IPS DF 6.9 (cell line): ENCODE results near the gene MMS19.
A peak's percentile ranks its signal among the peaks of the same experiment; 100 is the strongest.
"Not testable (repeated sequence)": the region's sequence is repeated elsewhere in the genome, so short reads cannot be mapped to it uniquely, and the experiment has no call there.

ENCODE experiments used
- DNase-seq: peaks from one replicate; pipeline ENCODE4 v3.0.0-alpha.2; 2013; ENCODE audit warnings: low read depth, low spot score
- H3K27ac ChIP-seq: one replicate; pipeline ENCODE4 v1.5.1; 2013; ENCODE audit warnings: low read length, control low read depth
- H3K27me3 ChIP-seq: 2 replicates; pipeline ENCODE4 v1.6.1; 2013; ENCODE audit warnings: mild to moderate bottlenecking, low read length; ENCODE audit not compliant: control insufficient read depth, insufficient read depth
- H3K36me3 ChIP-seq: 2 replicates; pipeline ENCODE4 v1.6.1; 2013; ENCODE audit warnings: low read length; ENCODE audit not compliant: control insufficient read depth, insufficient read depth
- H3K4me1 ChIP-seq: 2 replicates; pipeline ENCODE4 v1.6.1; 2013; ENCODE audit warnings: low read length; ENCODE audit not compliant: control insufficient read depth, insufficient read depth
- H3K4me3 ChIP-seq: 2 replicates; pipeline ENCODE4 v1.5.1; 2013; ENCODE audit warnings: mild to moderate bottlenecking, low read length
- H3K9me3 ChIP-seq: 2 replicates; pipeline ENCODE4 v1.6.1; 2013; ENCODE audit warnings: low read length, inconsistent platforms; ENCODE audit not compliant: control insufficient read depth, insufficient read depth
- WGBS: extraction: QIAGEN DNeasy Blood & Tissue Kit; methylation state at CpG from one replicate; pipeline ENCODE4 v1.1.7; 2013; ENCODE audit warnings: mixed read lengths, missing lambda C conversion rate; ENCODE audit not compliant: insufficient read length, insufficient coverage; 5-methylcytosine and 5-hydroxymethylcytosine counted together

The MMS19 gene

GRCh38 chr10:97483921-97484320 is 14.3 kb downstream of the MMS19 start:
- WGBS: no CpG with 5 or more reads among the region's 1 CpG
- Histone ChIP-seq H3K4me1 (peaks cover 1% of the 10 kb centered on the region; the same call in 1 of the 2 replicates), H3K9me3 (no peaks in the 10 kb centered on the region), H3K27ac (no peak overlapping the region), H3K27me3 (no peaks in the 10 kb centered on the region), H3K36me3 (no peaks in the 10 kb centered on the region), H3K4me3 (no peak overlapping the region)
- DNase-seq: no peak

GRCh38 chr10:97483506-97483905 is 14.7 kb downstream of the MMS19 start:
- H3K4me1 ChIP-seq: peaks cover 1% of the 10 kb centered on the region; the same call in 1 of the 2 replicates
- no peak overlapping the region for H3K4me3 ChIP-seq
- no peak overlapping the region for H3K27ac ChIP-seq
- DNase-seq: no peak
- no peaks in the 10 kb centered on the region for H3K27me3 ChIP-seq
- H3K9me3 ChIP-seq: no peaks in the 10 kb centered on the region
- no peaks in the 10 kb centered on the region for H3K36me3 ChIP-seq
- WGBS: no CpG with 5 or more reads among the region's 3 CpGs

- H3K27ac ChIP-seq: no peak overlapping the region
- WGBS: no CpG with 5 or more reads among the region's 1 CpG
- peaks cover 1% of the 10 kb centered on the region; the same call in 1 of the 2 replicates for H3K4me1 ChIP-seq
- H3K4me3 ChIP-seq: no peak overlapping the region
- no peaks in the 10 kb centered on the region for H3K9me3 ChIP-seq
- peaks cover 8% of the 10 kb centered on the region; the same call in 1 of the 2 replicates for H3K36me3 ChIP-seq
- DNase-seq: no peak
- H3K27me3 ChIP-seq: no peaks in the 10 kb centered on the region
These were observed 15.8 kb downstream of the MMS19 start for GRCh38 chr10:97482381-97482780.

GRCh38 chr10:97481071-97481470 is 17.2 kb downstream of the MMS19 start:
- H3K4me1 ChIP-seq: peaks cover 1% of the 10 kb centered on the region; the same call in 1 of the 2 replicates
- no peak overlapping the region for H3K27ac ChIP-seq
- no peak overlapping the region for H3K4me3 ChIP-seq
- no CpG with 5 or more reads among the region's 4 CpGs for WGBS
- no peaks in the 10 kb centered on the region for H3K9me3 ChIP-seq
- peaks cover 11% of the 10 kb centered on the region; the same call in 1 of the 2 replicates for H3K36me3 ChIP-seq
- H3K27me3 ChIP-seq: no peaks in the 10 kb centered on the region
- no peak for DNase-seq

GRCh38 chr10:97479939-97480338 is 18.3 kb downstream of the MMS19 start:
- H3K36me3 ChIP-seq: peaks cover 11% of the 10 kb centered on the region; the same call in 1 of the 2 replicates
- H3K27ac ChIP-seq: no peak overlapping the region
- peak; percentile 90 for DNase-seq
- H3K27me3 ChIP-seq: no peaks in the 10 kb centered on the region
- peaks cover 1% of the 10 kb centered on the region; the same call in 1 of the 2 replicates for H3K4me1 ChIP-seq
- WGBS: no CpG with 5 or more reads among the region's 9 CpGs
- no peak overlapping the region for H3K4me3 ChIP-seq
- H3K9me3 ChIP-seq: no peaks in the 10 kb centered on the region

- not testable (repeated sequence) for H3K4me1 ChIP-seq, H3K4me3 ChIP-seq, DNase-seq, H3K9me3 ChIP-seq, H3K27me3 ChIP-seq, H3K27ac ChIP-seq
- H3K36me3 ChIP-seq: peaks cover 11% of the 10 kb centered on the region; the same call in 1 of the 2 replicates
- no CpG with 5 or more reads among the region's 4 CpGs for WGBS
These were observed 18.8 kb downstream of the MMS19 start for GRCh38 chr10:97479410-97479809.

GRCh38 chr10:97475936-97476594 is 22.2 kb downstream of the MMS19 start:
- no CpG with 5 or more reads among the region's 2 CpGs for WGBS
- peaks cover 15% of the 10 kb centered on the region; the same call in 1 of the 2 replicates for H3K36me3 ChIP-seq
- no peak for DNase-seq
- H3K4me1 ChIP-seq: peaks cover 1% of the 10 kb centered on the region; the same call in 1 of the 2 replicates
- no peaks in the 10 kb centered on the region for H3K27me3 ChIP-seq
- no peaks in the 10 kb centered on the region for H3K9me3 ChIP-seq
- H3K4me3 ChIP-seq: no peak overlapping the region
- no peak overlapping the region for H3K27ac ChIP-seq

- H3K9me3 ChIP-seq: no peaks in the 10 kb centered on the region
- H3K27ac ChIP-seq: no peak overlapping the region
- no CpG with 5 or more reads among the region's 4 CpGs for WGBS
- no peaks in the 10 kb centered on the region for H3K27me3 ChIP-seq
- H3K4me3 ChIP-seq: no peak overlapping the region
- DNase-seq: no peak
- peaks cover 23% of the 10 kb centered on the region; the same call in 1 of the 2 replicates for H3K36me3 ChIP-seq
- H3K4me1 ChIP-seq: peaks cover 1% of the 10 kb centered on the region; the same call in 1 of the 2 replicates
These were observed 23.3 kb downstream of the MMS19 start for GRCh38 chr10:97474918-97475317.

GRCh38 chr10:97468781-97469180 is 29.4 kb downstream of the MMS19 start:
- WGBS: no CpG with 5 or more reads among the region's 12 CpGs
- not testable (repeated sequence) for H3K27ac ChIP-seq, H3K27me3 ChIP-seq, H3K9me3 ChIP-seq, H3K4me1 ChIP-seq, DNase-seq, H3K4me3 ChIP-seq
- peaks cover 43% of the 10 kb centered on the region for H3K36me3 ChIP-seq

- H3K36me3 ChIP-seq: peaks cover 43% of the 10 kb centered on the region
These were observed 30.1 kb downstream of the MMS19 start for GRCh38 chr10:97468162-97468561.

GRCh38 chr10:97466755-97467154 is 31.5 kb downstream of the MMS19 start:
- no CpG with 5 or more reads among the region's 4 CpGs for WGBS
- Histone ChIP-seq H3K27ac (no peak overlapping the region), H3K4me1 (no peaks in the 10 kb centered on the region), H3K9me3 (no peaks in the 10 kb centered on the region), H3K27me3 (no peaks in the 10 kb centered on the region), H3K36me3 (peaks cover 54% of the 10 kb centered on the region), H3K4me3 (no peak overlapping the region)
- no peak for DNase-seq

More at GRCh38 chr10:97468162-97468561, 30.1 kb downstream of the MMS19 start:
- no peaks in the 10 kb centered on the region for H3K4me1 ChIP-seq
- no peak overlapping the region for H3K27ac ChIP-seq
- no peak for DNase-seq
- H3K4me3 ChIP-seq: no peak overlapping the region
- no CpG with 5 or more reads among the region's 3 CpGs for WGBS
- H3K27me3 ChIP-seq: no peaks in the 10 kb centered on the region
- no peaks in the 10 kb centered on the region for H3K9me3 ChIP-seq
